Liver (tissue), 3 donors: ENCODE results near the gene GALNT17.

Experiments
- CTCF ChIP-seq: fragments of 150-350 bp; IDR thresholded peaks from 2 replicates; pipeline ENCODE4 v1.5.1; 2017; ENCODE audit warnings: improper control_type of control experiment, low read depth, low read length; ENCODE audit not compliant: missing input control
- EGR1 ChIP-seq, 2 donors: IDR thresholded peaks; 2 replicates each; pipeline ENCODE4 v1.6.1; 2016 to 2018; ENCODE audit warnings: antibody characterized with exemption in 2 of 2, low read depth in 2 of 2
- GABPA ChIP-seq, 2 donors: IDR thresholded peaks in 1 of 2; conservative IDR thresholded peaks in 1 of 2; 2 replicates each; pipeline ENCODE4 v1.6.1; 2016; ENCODE audit warnings: antibody characterized with exemption in 2 of 2, mild to moderate bottlenecking in 1 of 2, moderate library complexity in 1 of 2
- HNF4G ChIP-seq: IDR thresholded peaks from 2 replicates; pipeline ENCODE4 v1.6.1; 2016; ENCODE audit warnings: antibody characterized with exemption
- JUND ChIP-seq, 2 donors: IDR thresholded peaks; 2 replicates each; pipeline ENCODE4 v1.6.1; 2016; ENCODE audit warnings: antibody characterized with exemption in 2 of 2
- RXRA ChIP-seq, 2 donors: IDR thresholded peaks; 2 replicates each; pipeline ENCODE4 v1.6.1; 2017 to 2018; ENCODE audit warnings: antibody characterized with exemption in 2 of 2, mild to moderate bottlenecking in 1 of 2
- TAF1 ChIP-seq: conservative IDR thresholded peaks from 2 replicates; pipeline ENCODE4 v1.6.1; 2016; ENCODE audit warnings: antibody characterized with exemption, mild to moderate bottlenecking
- YY1 ChIP-seq: IDR thresholded peaks from 2 replicates; pipeline ENCODE4 v1.6.1; 2016; ENCODE audit warnings: antibody characterized with exemption, mild to moderate bottlenecking
- TF ChIP-seq, protein P1 (sequence below): IDR thresholded peaks from 2 replicates; pipeline ENCODE4 v1.6.1; 2016; ENCODE audit warnings: antibody characterized with exemption
- TF ChIP-seq, protein P2 (sequence below): IDR thresholded peaks from 2 replicates; pipeline ENCODE4 v1.6.1; 2016; ENCODE audit warnings: antibody characterized with exemption
- donor health status: healthy.
- donor health status: healthy.

- TF ChIP-seq CTCF (no peak), JUND (IDR thresholded peaks at IDR 0.05) (no peak), RXRA (IDR thresholded peaks at IDR 0.05) (no peak), EGR1 (IDR thresholded peaks at IDR 0.05; ENCODE audit: low read depth in 2 of 2) (no peak), GABPA (IDR thresholded peaks at IDR 0.05 in 1 of 2, conservative IDR thresholded peaks at IDR 0.05 in 1 of 2) (no peak), YY1 (no peak), HNF4G (no peak), TAF1 (no peak)
- TF ChIP-seq, protein P1, sequence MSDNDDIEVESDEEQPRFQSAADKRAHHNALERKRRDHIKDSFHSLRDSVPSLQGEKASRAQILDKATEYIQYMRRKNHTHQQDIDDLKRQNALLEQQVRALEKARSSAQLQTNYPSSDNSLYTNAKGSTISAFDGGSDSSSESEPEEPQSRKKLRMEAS = no peak
- TF ChIP-seq, protein P2, sequence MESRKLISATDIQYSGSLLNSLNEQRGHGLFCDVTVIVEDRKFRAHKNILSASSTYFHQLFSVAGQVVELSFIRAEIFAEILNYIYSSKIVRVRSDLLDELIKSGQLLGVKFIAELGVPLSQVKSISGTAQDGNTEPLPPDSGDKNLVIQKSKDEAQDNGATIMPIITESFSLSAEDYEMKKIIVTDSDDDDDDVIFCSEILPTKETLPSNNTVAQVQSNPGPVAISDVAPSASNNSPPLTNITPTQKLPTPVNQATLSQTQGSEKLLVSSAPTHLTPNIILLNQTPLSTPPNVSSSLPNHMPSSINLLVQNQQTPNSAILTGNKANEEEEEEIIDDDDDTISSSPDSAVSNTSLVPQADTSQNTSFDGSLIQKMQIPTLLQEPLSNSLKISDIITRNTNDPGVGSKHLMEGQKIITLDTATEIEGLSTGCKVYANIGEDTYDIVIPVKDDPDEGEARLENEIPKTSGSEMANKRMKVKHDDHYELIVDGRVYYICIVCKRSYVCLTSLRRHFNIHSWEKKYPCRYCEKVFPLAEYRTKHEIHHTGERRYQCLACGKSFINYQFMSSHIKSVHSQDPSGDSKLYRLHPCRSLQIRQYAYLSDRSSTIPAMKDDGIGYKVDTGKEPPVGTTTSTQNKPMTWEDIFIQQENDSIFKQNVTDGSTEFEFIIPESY = no peak
Measured at GRCh38 chr7:71580027-71580426, 448.1 kb downstream of the GALNT17 start.
